PC-9 (cell line): ENCODE measurements around the gene COTL1. TPM values are rescaled to one million over a fixed set of nuclear protein-coding genes. Genes with fewer than 3 reads are reported as not detected.

Experiments
- BruUV-seq: library from RNA; stranded (reverse); fragments of 400-500 nt; replicated peaks from 2 replicates; lab custom pipeline; 2021; lab: Mats Ljungman, UMichigan
- CTCF ChIA-PET: fragments of 300-600 bp; sonication (Branson Sonifier 250); formaldehyde crosslinking; loops from one replicate; lab custom pipeline; 2022; ENCODE audit warnings: antibody characterized with exemption; lab: Charles Lee
- POLR2A ChIA-PET: fragments of 300-600 bp; sonication (Branson Sonifier 250); formaldehyde crosslinking; loops from one replicate; lab custom pipeline; 2022; ENCODE audit warnings: antibody characterized with exemption; ENCODE audit not compliant: unreplicated experiment; lab: Charles Lee
- DNase-seq, 2 experiments: peaks; one replicate each; pipeline versions ENCODE4 v3.0.0 to v3.0.0-alpha.2; 2015 to 2022; ENCODE audit warnings: mixed read lengths in 1 of 2
- H2AFZ ChIP-seq: fragments of 200-600 bp; sonication (generic); 2 replicates; pipeline ENCODE4 v1.8.1; 2017; ENCODE audit warnings: antibody characterized with exemption
- H3F3A ChIP-seq: fragments of 200-600 bp; sonication (generic); 2 replicates; pipeline ENCODE4 v1.8.1; 2017; ENCODE audit warnings: antibody characterized with exemption, mild to moderate bottlenecking, low read depth; ENCODE audit not compliant: insufficient read depth
- H3K27ac ChIP-seq: fragments of 200-600 bp; sonication (generic); 2 replicates; pipeline ENCODE4 v1.6.1; 2016; ENCODE audit warnings: mixed run types
- H3K27me3 ChIP-seq: fragments of 200-600 bp; sonication (generic); 2 replicates; pipeline ENCODE4 v1.6.1; 2016; ENCODE audit warnings: low read depth, mixed run types; ENCODE audit not compliant: insufficient read depth
- H3K36me3 ChIP-seq: fragments of 200-600 bp; sonication (generic); 2 replicates; pipeline ENCODE4 v1.6.1; 2016; ENCODE audit warnings: low read depth, mixed run types
- H3K4me1 ChIP-seq: fragments of 200-600 bp; sonication (generic); replicated peaks from 2 replicates; pipeline ENCODE4 v1.6.1; 2016; ENCODE audit warnings: mixed run types; ENCODE audit not compliant: insufficient read depth
- H3K4me2 ChIP-seq: fragments of 200-600 bp; sonication (generic); 2 replicates; pipeline ENCODE4 v1.6.1; 2017; ENCODE audit warnings: mixed run types
- H3K4me3 ChIP-seq: fragments of 200-600 bp; sonication (generic); 2 replicates; pipeline ENCODE4 v1.6.1; 2016; ENCODE audit warnings: mixed run types
- H3K79me2 ChIP-seq: fragments of 200-600 bp; sonication (generic); 2 replicates; pipeline ENCODE4 v1.6.1; 2017; ENCODE audit warnings: low read depth, mixed run types
- H3K9me2 ChIP-seq: fragments of 200-600 bp; sonication (generic); 2 replicates; pipeline ENCODE4 v1.8.1; 2017; ENCODE audit warnings: mild to moderate bottlenecking; ENCODE audit not compliant: insufficient read depth
- H3K9me3 ChIP-seq: fragments of 200-600 bp; sonication (generic); 2 replicates; pipeline ENCODE4 v1.8.1; 2016; ENCODE audit warnings: low read depth; ENCODE audit not compliant: insufficient read depth
- H4K20me1 ChIP-seq: fragments of 200-600 bp; sonication (generic); 2 replicates; pipeline ENCODE4 v1.8.1; 2017; ENCODE audit not compliant: insufficient read depth
- EZH2 ChIP-seq: fragments of 200-600 bp; sonication (generic); IDR thresholded peaks from 2 replicates; pipeline ENCODE4 v1.8.0; 2017; ENCODE audit warnings: antibody characterized with exemption, low read depth
- intact Hi-C: fragments of 100-400 bp; cut with micrococcal nuclease; formaldehyde crosslinking; loops from one replicate; pipeline ENCODE4 v1.10.0; 2022; ENCODE audit not compliant: unreplicated experiment
- total RNA-seq: library from RNA; stranded (reverse); gene quantifications from 2 replicates; pipeline ENCODE4 v1.2.3, GENCODE V29; 2021
- TF ChIP-seq, protein P1 (sequence below): fragments of 200-600 bp; sonication (generic); conservative IDR thresholded peaks from 2 replicates; pipeline ENCODE4 v1.6.1; 2017; ENCODE audit warnings: mixed run types, antibody characterized with exemption, mild to moderate bottlenecking, moderate library complexity

Gene COTL1
- total RNA-seq, 1 experiment from 2014 or later = 512 TPM

GRCh38 chr16:84592718-84593117, 25.2 kb downstream of the COTL1 start:
- Histone ChIP-seq H3K36me3 (peaks cover 12% of the 10 kb centered on the region), H3K4me1 (no peaks in the 10 kb centered on the region), H3K27me3 (no peaks in the 10 kb centered on the region), H3K27ac (no peak overlapping the region), H4K20me1 (peaks cover 85% of the 10 kb centered on the region), H2AFZ (no peak overlapping the region), H3K9me3 (no peaks in the 10 kb centered on the region), H3K9me2 (no peaks in the 10 kb centered on the region), H3F3A (peaks cover 45% of the 10 kb centered on the region), H3K4me2 (no peak overlapping the region), H3K79me2 (peaks cover 83% of the 10 kb centered on the region), H3K4me3 (no peak overlapping the region)
- BruUV-seq = no TSS peak
- DNase-seq = no peak
- intact Hi-C loops = no loop called here
- ChIA-PET CTCF (no interaction called here), POLR2A (no interaction called here)
- no peak for TF ChIP-seq EZH2
- TF ChIP-seq, protein P1, sequence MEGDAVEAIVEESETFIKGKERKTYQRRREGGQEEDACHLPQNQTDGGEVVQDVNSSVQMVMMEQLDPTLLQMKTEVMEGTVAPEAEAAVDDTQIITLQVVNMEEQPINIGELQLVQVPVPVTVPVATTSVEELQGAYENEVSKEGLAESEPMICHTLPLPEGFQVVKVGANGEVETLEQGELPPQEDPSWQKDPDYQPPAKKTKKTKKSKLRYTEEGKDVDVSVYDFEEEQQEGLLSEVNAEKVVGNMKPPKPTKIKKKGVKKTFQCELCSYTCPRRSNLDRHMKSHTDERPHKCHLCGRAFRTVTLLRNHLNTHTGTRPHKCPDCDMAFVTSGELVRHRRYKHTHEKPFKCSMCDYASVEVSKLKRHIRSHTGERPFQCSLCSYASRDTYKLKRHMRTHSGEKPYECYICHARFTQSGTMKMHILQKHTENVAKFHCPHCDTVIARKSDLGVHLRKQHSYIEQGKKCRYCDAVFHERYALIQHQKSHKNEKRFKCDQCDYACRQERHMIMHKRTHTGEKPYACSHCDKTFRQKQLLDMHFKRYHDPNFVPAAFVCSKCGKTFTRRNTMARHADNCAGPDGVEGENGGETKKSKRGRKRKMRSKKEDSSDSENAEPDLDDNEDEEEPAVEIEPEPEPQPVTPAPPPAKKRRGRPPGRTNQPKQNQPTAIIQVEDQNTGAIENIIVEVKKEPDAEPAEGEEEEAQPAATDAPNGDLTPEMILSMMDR = no peak

DNA sequence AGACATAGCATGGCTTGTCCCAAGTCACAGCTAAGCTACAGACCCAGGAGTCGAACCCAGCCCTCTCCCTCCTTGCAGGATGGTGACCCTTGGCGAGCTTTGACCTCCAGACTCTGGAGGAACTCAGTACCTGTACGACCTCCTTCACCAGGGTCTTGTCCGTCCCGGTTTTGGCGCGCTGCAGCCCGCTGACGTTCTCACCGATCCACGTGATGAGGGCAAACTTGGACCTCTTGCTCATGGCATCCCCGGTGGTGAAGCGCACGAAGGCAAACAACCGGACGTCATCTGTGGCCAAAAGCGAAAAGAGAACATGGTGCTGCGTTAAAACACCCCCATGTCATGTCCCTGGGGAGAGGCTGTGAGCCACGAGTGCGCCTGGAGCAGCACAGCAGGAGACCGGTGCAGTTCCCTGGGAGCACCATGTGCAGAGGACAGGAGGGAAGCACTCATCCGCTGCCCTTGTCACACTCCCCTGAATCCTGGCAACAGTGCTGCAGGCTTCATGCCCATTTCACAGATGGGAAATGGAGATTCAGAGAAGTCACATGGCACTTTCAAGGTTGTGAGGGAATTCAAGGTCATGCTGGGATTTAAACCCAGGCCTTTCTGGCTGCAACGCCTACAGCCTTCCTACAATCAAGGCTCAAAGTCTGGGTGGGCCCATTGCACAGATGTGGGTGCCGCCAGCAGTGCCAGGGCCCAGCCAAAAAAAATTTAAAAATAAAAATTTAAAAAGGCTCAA, 27.7 kb downstream of the COTL1 start:
- no peak for DNase-seq
- Histone ChIP-seq H3K36me3 (peaks cover 6% of the 10 kb centered on the region; the same call in 1 of the 2 replicates), H3K79me2 (peaks cover 69% of the 10 kb centered on the region), H3K4me2 (no peak overlapping the region), H2AFZ (no peak overlapping the region), H3K27me3 (no peaks in the 10 kb centered on the region), H4K20me1 (peaks cover 81% of the 10 kb centered on the region), H3F3A (peaks cover 58% of the 10 kb centered on the region), H3K4me3 (no peak overlapping the region), H3K27ac (no peak overlapping the region), H3K9me2 (no peaks in the 10 kb centered on the region), H3K4me1 (no peaks in the 10 kb centered on the region), H3K9me3 (no peaks in the 10 kb centered on the region)
- no TSS peak for BruUV-seq
- intact Hi-C loops = no loop called here
- TF ChIP-seq, protein P1 = no peak
- no peak for TF ChIP-seq EZH2
- CTCF ChIA-PET = no interaction called here
- POLR2A ChIA-PET = no interaction called here

DNA sequence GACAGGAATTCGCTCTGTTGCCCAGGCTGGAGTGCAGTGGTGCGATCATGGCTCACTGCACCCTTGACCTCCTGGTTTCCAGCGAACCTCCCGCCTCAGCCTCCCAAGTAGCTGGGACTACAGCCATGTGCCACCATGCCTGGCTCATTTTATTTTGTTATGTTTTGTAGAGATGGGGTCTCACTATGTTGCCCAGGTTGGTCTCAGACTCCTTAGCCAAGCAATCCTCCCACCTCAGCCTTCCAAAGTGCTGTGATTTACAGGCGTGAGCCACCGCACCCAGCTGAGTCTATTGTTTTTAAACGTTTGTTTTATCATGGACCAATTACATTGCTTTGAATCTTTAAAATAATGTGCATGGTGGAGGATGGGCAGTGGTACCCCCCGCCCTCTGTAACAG, 28.9 kb downstream of the COTL1 start:
- H3K4me3 ChIP-seq = no peak overlapping the region
- no peak overlapping the region for H2AFZ ChIP-seq
- peaks cover 69% of the 10 kb centered on the region for H3K79me2 ChIP-seq
- intact Hi-C loops = no loop called here
- POLR2A ChIA-PET = no interaction called here
- peaks cover 12% of the 10 kb centered on the region; the same call in 1 of the 2 replicates for H3K36me3 ChIP-seq
- H3K9me2 ChIP-seq = no peaks in the 10 kb centered on the region
- no peaks in the 10 kb centered on the region for H3K4me1 ChIP-seq
- no peaks in the 10 kb centered on the region for H3K9me3 ChIP-seq
- no peak overlapping the region for H3K4me2 ChIP-seq
- TF ChIP-seq, protein P1 = no peak
- TF ChIP-seq EZH2 = no peak
- H3F3A ChIP-seq = peaks cover 68% of the 10 kb centered on the region
- no peak overlapping the region for H3K27ac ChIP-seq
- no peak for DNase-seq
- no TSS peak for BruUV-seq
- peaks cover 81% of the 10 kb centered on the region for H4K20me1 ChIP-seq
- no peaks in the 10 kb centered on the region for H3K27me3 ChIP-seq
- CTCF ChIA-PET = no interaction called here
